HepG2 (cell line): ENCODE measurements around the gene TMEM267. TPM values are rescaled to one million over a fixed set of nuclear protein-coding genes. Genes with fewer than 3 reads are reported as not detected.
"Not testable (repeated sequence)": the region's sequence is repeated elsewhere in the genome, so short reads cannot be mapped to it uniquely, and the experiment has no call there.

Source experiments
- ATAC-seq: fragments of 200-7000 bp; cut with Tn5 transposase; 3 replicates; pipeline ENCODE4 v1.9.1; 2020; ENCODE audit warnings: mild to moderate bottlenecking, moderate library complexity
- BruUV-seq: library from RNA; stranded (reverse); fragments of 400-500 nt; replicated peaks from 2 replicates; lab custom pipeline; 2021; lab: Mats Ljungman, UMichigan
- CTCF ChIA-PET: fragments of 300-600 bp; formaldehyde crosslinking; extraction: SDS; loops from one replicate; lab custom pipeline; 2021; ENCODE audit warnings: low total read pairs, inconsistent platforms, low intra/inter-chr PET ratio; lab: Yijun Ruan, JAX
- POLR2A ChIA-PET: fragments of 350-600 bp; sonication (Branson Sonifier 250); formaldehyde crosslinking; loops from one replicate; lab custom pipeline; 2020; ENCODE audit warnings: antibody characterized with exemption, inconsistent platforms; lab: Yijun Ruan, JAX
- DNase-seq: peaks from one replicate; pipeline ENCODE4 v3.0.0-alpha.2; 2015; ENCODE audit warnings: low spot score
- FAIRE-seq: peaks from 3 replicates; lab custom pipeline; 2011; peaks lifted over from hg19 to GRCh38; lab: Jason Lieb, UNC
- H2AFZ ChIP-seq: one replicate; pipeline ENCODE4 v1.6.1; 2011; ENCODE audit warnings: low read length, inconsistent platforms
- H3K27ac ChIP-seq: fragments of 300-600 bp; 3 replicates; pipeline ENCODE4 v1.8.0; 2011; ENCODE audit warnings: mixed run types, mild to moderate bottlenecking, mixed read lengths, low read length, inconsistent platforms; ENCODE audit not compliant: insufficient read depth; ENCODE audit errors: extremely low read length
- H3K27me3 ChIP-seq, 2 experiments: fragments of 200-600 bp in 1 of 2; 2 replicates in 1 of 2; 3 replicates in 1 of 2; pipeline versions ENCODE4 v1.6.0 to v1.8.0; 2011; ENCODE audit warnings: low read length in 2 of 2, mild to moderate bottlenecking in 2 of 2, moderate library complexity in 2 of 2, inconsistent platforms in 1 of 2; ENCODE audit not compliant: insufficient read depth in 2 of 2, control insufficient read depth in 1 of 2
- H3K36me3 ChIP-seq, 2 experiments: fragments of 200-600 bp in 1 of 2; replicated peaks in 1 of 2; 2 replicates in 1 of 2; 3 replicates in 1 of 2; pipeline versions ENCODE4 v1.5.1 to v1.8.0; 2011; ENCODE audit warnings: low read length in 2 of 2, inconsistent platforms in 1 of 2; ENCODE audit not compliant: insufficient read depth in 2 of 2, control insufficient read depth in 1 of 2
- H3K4me1 ChIP-seq: 2 replicates; pipeline ENCODE4 v1.5.1; 2012; ENCODE audit warnings: low read length, inconsistent platforms; ENCODE audit not compliant: insufficient read depth
- H3K4me2 ChIP-seq: 2 replicates; pipeline ENCODE4 v1.6.0; 2011; ENCODE audit warnings: low read depth, low read length, inconsistent platforms
- H3K4me3 ChIP-seq, 3 experiments: fragments of 200-600 bp in 1 of 3; sonication (generic), shearing (Covaris generic) in 1 of 3; replicated peaks in 1 of 3; 2 replicates each; pipeline ENCODE4 v1.5.1; 2011 to 2016; ENCODE audit warnings: low read length in 3 of 3, inconsistent platforms in 2 of 3, low read depth in 2 of 3, mild to moderate bottlenecking in 2 of 3, control low read depth in 1 of 3, mixed read lengths in 1 of 3; ENCODE audit not compliant: insufficient read depth in 1 of 3
- H3K79me2 ChIP-seq: one replicate; pipeline ENCODE4 v1.6.1; 2011; ENCODE audit warnings: low read length, inconsistent platforms; ENCODE audit not compliant: insufficient read depth
- H3K9ac ChIP-seq: 2 replicates; pipeline ENCODE4 v1.6.0; 2011; ENCODE audit warnings: mild to moderate bottlenecking, low read depth, low read length, inconsistent platforms; ENCODE audit not compliant: insufficient read depth
- H3K9me3 ChIP-seq: 2 replicates; pipeline ENCODE4 v1.5.1; 2012; ENCODE audit warnings: mild to moderate bottlenecking, low read length
- H4K20me1 ChIP-seq: 2 replicates; pipeline ENCODE4 v1.6.0; 2011; ENCODE audit warnings: inconsistent platforms, mild to moderate bottlenecking, low read length, moderate library complexity; ENCODE audit not compliant: insufficient read depth
- CENPT ChIP-seq: sonication (generic); formaldehyde crosslinking; IDR thresholded peaks from 2 replicates; pipeline ENCODE4 v1.8.0; 2022; ENCODE audit warnings: low read depth, mild to moderate bottlenecking, moderate library complexity, missing genetic modification reagents
- HOXA7 ChIP-seq: sonication (generic); formaldehyde crosslinking; IDR thresholded peaks from 2 replicates; pipeline ENCODE4 v1.8.1; 2022; ENCODE audit warnings: mild to moderate bottlenecking, missing genetic modification reagents, moderate library complexity
- JUNB ChIP-seq: sonication (generic); formaldehyde crosslinking; IDR thresholded peaks from 2 replicates; pipeline ENCODE4 v1.8.0; 2022; ENCODE audit warnings: missing genetic modification reagents, mild to moderate bottlenecking, borderline replicate concordance
- NRL ChIP-seq: sonication (generic); formaldehyde crosslinking; IDR thresholded peaks from 2 replicates; pipeline ENCODE4 v1.5.0; 2020; ENCODE audit warnings: missing genetic modification reagents, mild to moderate bottlenecking, moderate library complexity, borderline replicate concordance
- SMAD1 ChIP-seq: sonication (generic); formaldehyde crosslinking; IDR thresholded peaks from 2 replicates; pipeline ENCODE4 v1.4.0; 2020; ENCODE audit warnings: missing genetic modification reagents, low read depth, mild to moderate bottlenecking, borderline replicate concordance
- SMAD9 ChIP-seq: sonication (generic); formaldehyde crosslinking; IDR thresholded peaks from 2 replicates; pipeline ENCODE4 v1.5.1; 2020; ENCODE audit warnings: mild to moderate bottlenecking, missing genetic modification reagents
- USF2 ChIP-seq, 2 experiments: sonication (generic) in 1 of 2; formaldehyde crosslinking in 1 of 2; IDR thresholded peaks; 2 replicates each; pipeline versions ENCODE4 v1.5.1 to v1.6.1; 2011 to 2020; ENCODE audit warnings: borderline replicate concordance in 1 of 2, low read depth in 1 of 2, low read length in 1 of 2, mild to moderate bottlenecking in 1 of 2, missing genetic modification reagents in 1 of 2, moderate library complexity in 1 of 2
- ZHX2 ChIP-seq, 2 experiments: sonication (generic) in 1 of 2; formaldehyde crosslinking in 1 of 2; IDR thresholded peaks; 2 replicates each; pipeline versions ENCODE4 v1.6.1 to v1.9.0; 2014 to 2022; ENCODE audit warnings: antibody characterized with exemption in 1 of 2, borderline replicate concordance in 1 of 2, inconsistent platforms in 1 of 2, low read depth in 1 of 2, missing genetic modification reagents in 1 of 2
- ZNF234 ChIP-seq: sonication (generic); formaldehyde crosslinking; conservative IDR thresholded peaks from 2 replicates; pipeline ENCODE4 v1.5.1; 2020; ENCODE audit warnings: mild to moderate bottlenecking, missing genetic modification reagents
- ZNF839 ChIP-seq: sonication (generic); formaldehyde crosslinking; IDR thresholded peaks from 2 replicates; pipeline ENCODE4 v1.4.0; 2020; ENCODE audit warnings: missing genetic modification reagents, mild to moderate bottlenecking, borderline replicate concordance
- WGBS: methylation state at CpG from one replicate; pipeline ENCODE4 v1.1.6; 2017; ENCODE audit warnings: low lambda C conversion rate; 5-methylcytosine and 5-hydroxymethylcytosine counted together
- in situ Hi-C: cut with HindIII; loops from 2 replicates; pipeline ENCODE4 v1.10.0; 2017; ENCODE audit warnings: low pct_unique_long_range_greater_than_20kb; ENCODE audit not compliant: extremely low pct_ligation_motif_present
- intact Hi-C: fragments of 100-400 bp; cut with micrococcal nuclease; formaldehyde crosslinking; loops from one replicate; pipeline ENCODE4 v1.10.0; 2022; ENCODE audit not compliant: unreplicated experiment
- polyA plus RNA-seq, 8 experiments: library from polyadenylated mRNA; depleted of rRNA in 3 of 8; stranded (reverse) in 7 of 8; unstranded in 1 of 8; fragments of >200 nt; fragmentation: Illumina TruSeq in 4 of 8; extraction: Trizol in 4 of 8; gene quantifications; 2 replicates each; pipeline versions ENCODE4 v1.2.1 to v1.2.3, GENCODE V29; 2011 to 2016; ENCODE audit warnings: low read depth in 4 of 8, missing spikeins in 1 of 8, mixed read lengths in 1 of 8; ENCODE audit not compliant: insufficient read depth in 1 of 8
- total RNA-seq, 5 experiments: library from RNA; depleted of rRNA; stranded (reverse); fragments of >200 nt; fragmentation: Illumina TruSeq; extraction: Trizol; gene quantifications; 2 replicates each; pipeline ENCODE4 v1.2.3, GENCODE V29; 2016; ENCODE audit warnings: low read depth in 1 of 5

TMEM267 gene
- total and polyA plus RNA-seq, 2 of the 13 experiments (the other 11 are each of a cell fraction or from before 2014, with no cell fraction given), result 8.9 to 12.6 TPM

GRCh38 chr5:43467100-43467499 lies 16.6 kb downstream of the TMEM267 start:
- H4K20me1 ChIP-seq, result no peaks in the 10 kb centered on the region
- no peaks in the 10 kb centered on the region for H3K9me3 ChIP-seq
- FAIRE-seq, result no peak
- no peak overlapping the region for H3K4me2 ChIP-seq
- BruUV-seq, result no TSS peak
- TF ChIP-seq ZNF839 (no peak), HOXA7 (CRISPR knock-in tag) (no peak), ZNF234 (no peak), CENPT (no peak), ZHX2 (IDR thresholded peaks at IDR 0.05; ENCODE audit: low read depth) (no peak), ZHX2 (CRISPR knock-in tag; IDR thresholded peaks at IDR 0.05; ENCODE audit: borderline replicate concordance) (no peak), USF2 (IDR thresholded peaks at IDR 0.05; ENCODE audit: low read depth, low read length) (no peak), USF2 (CRISPR knock-in tag; IDR thresholded peaks at IDR 0.05; ENCODE audit: borderline replicate concordance) (no peak), NRL (CRISPR knock-in tag) (no peak), SMAD1 (no peak), JUNB (CRISPR knock-in tag) (no peak), SMAD9 (CRISPR knock-in tag) (no peak)
- TF ChIP-seq, all 625 proteins: peak for 0
- H3K36me3 ChIP-seq, result no peaks in the 10 kb centered on the region
- no peak for DNase-seq
- no peak overlapping the region for H3K27ac ChIP-seq
- H3K79me2 ChIP-seq, result no peaks in the 10 kb centered on the region
- no peak overlapping the region for H2AFZ ChIP-seq
- ATAC-seq, result no peak
- no peaks in the 10 kb centered on the region for H3K27me3 ChIP-seq
- intact Hi-C loops (no loop called here), in situ Hi-C loops (no loop called here)
- H3K4me3 ChIP-seq, result no peak overlapping the region
- ChIA-PET POLR2A (no interaction called here), CTCF (no interaction called here)
- H3K9ac ChIP-seq, result no peak overlapping the region
- no peaks in the 10 kb centered on the region for H3K4me1 ChIP-seq

DNA sequence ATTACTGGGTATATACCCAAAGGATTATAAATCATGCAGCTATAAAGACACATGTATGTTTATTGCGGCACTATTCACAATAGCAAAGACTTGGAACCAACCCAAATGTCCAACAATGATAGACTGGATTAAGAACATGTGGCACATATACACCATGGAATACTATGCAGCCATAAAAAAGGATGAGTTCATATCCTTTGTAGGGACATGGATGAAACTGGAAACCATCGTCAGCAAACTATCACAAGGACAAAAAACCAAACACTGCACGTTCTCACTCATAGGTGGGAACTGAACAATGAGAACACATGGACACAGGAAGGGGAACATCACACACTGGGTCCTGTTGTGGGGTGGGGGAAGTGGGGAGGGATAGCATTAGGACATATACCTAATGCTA lies 18.2 kb downstream of the TMEM267 start:
- H4K20me1 ChIP-seq, DNase-seq, in situ Hi-C loops, H3K36me3 ChIP-seq, ATAC-seq, H3K4me1 ChIP-seq, FAIRE-seq, H3K27me3 ChIP-seq, BruUV-seq, H3K79me2 ChIP-seq, H3K4me3 ChIP-seq, H3K9me3 ChIP-seq, H3K4me2 ChIP-seq, intact Hi-C loops, H3K9ac ChIP-seq, H3K27ac ChIP-seq, H2AFZ ChIP-seq, CTCF ChIA-PET, POLR2A ChIA-PET: not testable (repeated sequence)
- 95% methylated on average over 3 of the region's 3 CpGs for WGBS
